ENCODE measurements around the gene VPS35L.

Gene VPS35L

GRCh38 chr16:19749571-19750080 lies 194.1 kb downstream of the VPS35L start:
- DNase-seq (ENCODE audit: low read depth) = no peak

All from stromal cell of bone marrow (primary cell).